Measurements from ENCODE around the gene ALPP. TPM values are rescaled to one million over a fixed set of nuclear protein-coding genes. Genes with fewer than 3 reads are reported as not detected.

The ALPP gene
- polyA plus RNA-seq, 1 of the 3 experiments (the other 2 are of a cell fraction) = not detected

DNA sequence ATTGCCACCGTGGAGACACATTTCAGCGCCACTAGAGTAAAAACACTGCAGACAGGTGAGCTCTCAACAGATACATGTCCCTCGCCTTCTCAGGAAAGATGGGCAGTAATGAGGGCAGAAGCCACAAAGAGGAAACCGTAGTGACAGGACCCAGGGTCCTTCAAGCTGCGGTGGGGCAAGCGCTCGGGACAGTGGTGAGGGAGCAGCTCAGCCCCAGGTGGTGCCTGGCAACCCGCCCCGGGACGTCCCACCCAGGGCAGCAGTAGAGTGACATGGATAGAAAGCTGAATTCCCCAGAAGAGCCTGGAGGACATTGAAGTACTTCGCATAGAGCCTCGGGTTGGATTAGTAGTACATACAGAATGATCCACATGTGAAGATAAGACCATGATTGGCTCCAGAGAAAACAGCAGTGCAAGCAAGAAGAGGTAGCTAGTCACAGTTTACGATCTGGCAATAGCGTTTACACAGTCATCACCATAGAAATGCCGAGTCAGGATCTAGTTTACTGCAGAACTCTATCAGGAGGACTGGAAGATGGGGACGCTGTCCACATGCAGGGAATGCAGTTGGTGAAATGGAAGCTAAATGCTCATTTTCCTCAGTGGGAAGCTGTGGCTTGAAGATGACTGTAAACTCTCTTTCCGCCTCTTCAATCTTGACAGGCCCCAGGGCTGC, 37.4 kb upstream of the ALPP start:
- H3K9ac ChIP-seq = no peak overlapping the region
- no peaks in the 10 kb centered on the region for H3K9me3 ChIP-seq
- H3K4me2 ChIP-seq = no peak overlapping the region
- H3K27me3 ChIP-seq (ENCODE audit: insufficient read depth) = no peaks in the 10 kb centered on the region
- H3K27ac ChIP-seq (ENCODE audit: low read depth in 2 of 2, low read length in 1 of 2) = no peak overlapping the region
- CTCF ChIA-PET = interaction anchor here (1.1 to 1.8 kb wide), 5 partner anchors 11 to 436 kb away, joined by 3 to 8 read pairs (median 4); no protein-coding TSS in a partner anchor
- H4K20me1 ChIP-seq (ENCODE audit: insufficient read depth) = no peaks in the 10 kb centered on the region
- no peaks in the 10 kb centered on the region for H3K4me1 ChIP-seq (ENCODE audit: control insufficient read depth in 1 of 2, insufficient read depth in 2 of 2, low read depth in 1 of 2, low read length in 1 of 2)
- no peaks in the 10 kb centered on the region for H3K9me2 ChIP-seq
- no peak for DNase-seq
- no peaks in the 10 kb centered on the region for H3K79me2 ChIP-seq (ENCODE audit: insufficient read depth)
- H2AFZ ChIP-seq (ENCODE audit: low read depth) = no peak overlapping the region
- no peaks in the 10 kb centered on the region for H3F3A ChIP-seq (replicated peaks; ENCODE audit: insufficient read depth)
- WGBS (ENCODE audit: low lambda C conversion rate) = 94% methylated on average over 17 of the region's 17 CpGs
- TF ChIP-seq FOXM1 (IDR thresholded peaks at IDR 0.05; ENCODE audit: low read depth) (no peak), TAF1 (IDR thresholded peaks at IDR 0.05; ENCODE audit: borderline replicate concordance, low read depth, low read length) (no peak), JUND (IDR thresholded peaks at IDR 0.05) (no peak), EZH2phosphoT487 (IDR thresholded peaks at IDR 0.05; ENCODE audit: borderline replicate concordance, low read depth) (no peak), RAD21 (IDR thresholded peaks at IDR 0.05; ENCODE audit: low read length) (no peak), FOSL2 (IDR thresholded peaks at IDR 0.05; ENCODE audit: borderline replicate concordance, low read depth) (no peak), EP300 (IDR thresholded peaks at IDR 0.05; ENCODE audit: borderline replicate concordance in 1 of 2, low read depth in 1 of 2, low read length in 1 of 2) (no peak), YY1 (IDR thresholded peaks at IDR 0.05; ENCODE audit: low read depth) (no peak), SMC3 (IDR thresholded peaks at IDR 0.05; ENCODE audit: low read depth, low read length) (no peak), ELF1 (IDR thresholded peaks at IDR 0.05) (no peak), MXI1 (IDR thresholded peaks at IDR 0.05; ENCODE audit: low read depth, low read length) (no peak)
- TF ChIP-seq, protein P1, sequence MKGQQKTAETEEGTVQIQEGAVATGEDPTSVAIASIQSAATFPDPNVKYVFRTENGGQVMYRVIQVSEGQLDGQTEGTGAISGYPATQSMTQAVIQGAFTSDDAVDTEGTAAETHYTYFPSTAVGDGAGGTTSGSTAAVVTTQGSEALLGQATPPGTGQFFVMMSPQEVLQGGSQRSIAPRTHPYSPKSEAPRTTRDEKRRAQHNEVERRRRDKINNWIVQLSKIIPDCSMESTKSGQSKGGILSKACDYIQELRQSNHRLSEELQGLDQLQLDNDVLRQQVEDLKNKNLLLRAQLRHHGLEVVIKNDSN (IDR thresholded peaks at IDR 0.05; ENCODE audit: borderline replicate concordance, low read depth) = no peak
- TF ChIP-seq, protein P2, sequence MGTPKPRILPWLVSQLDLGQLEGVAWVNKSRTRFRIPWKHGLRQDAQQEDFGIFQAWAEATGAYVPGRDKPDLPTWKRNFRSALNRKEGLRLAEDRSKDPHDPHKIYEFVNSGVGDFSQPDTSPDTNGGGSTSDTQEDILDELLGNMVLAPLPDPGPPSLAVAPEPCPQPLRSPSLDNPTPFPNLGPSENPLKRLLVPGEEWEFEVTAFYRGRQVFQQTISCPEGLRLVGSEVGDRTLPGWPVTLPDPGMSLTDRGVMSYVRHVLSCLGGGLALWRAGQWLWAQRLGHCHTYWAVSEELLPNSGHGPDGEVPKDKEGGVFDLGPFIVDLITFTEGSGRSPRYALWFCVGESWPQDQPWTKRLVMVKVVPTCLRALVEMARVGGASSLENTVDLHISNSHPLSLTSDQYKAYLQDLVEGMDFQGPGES (IDR thresholded peaks at IDR 0.05; ENCODE audit: low read depth, low read length) = no peak
- TF ChIP-seq, protein P3, sequence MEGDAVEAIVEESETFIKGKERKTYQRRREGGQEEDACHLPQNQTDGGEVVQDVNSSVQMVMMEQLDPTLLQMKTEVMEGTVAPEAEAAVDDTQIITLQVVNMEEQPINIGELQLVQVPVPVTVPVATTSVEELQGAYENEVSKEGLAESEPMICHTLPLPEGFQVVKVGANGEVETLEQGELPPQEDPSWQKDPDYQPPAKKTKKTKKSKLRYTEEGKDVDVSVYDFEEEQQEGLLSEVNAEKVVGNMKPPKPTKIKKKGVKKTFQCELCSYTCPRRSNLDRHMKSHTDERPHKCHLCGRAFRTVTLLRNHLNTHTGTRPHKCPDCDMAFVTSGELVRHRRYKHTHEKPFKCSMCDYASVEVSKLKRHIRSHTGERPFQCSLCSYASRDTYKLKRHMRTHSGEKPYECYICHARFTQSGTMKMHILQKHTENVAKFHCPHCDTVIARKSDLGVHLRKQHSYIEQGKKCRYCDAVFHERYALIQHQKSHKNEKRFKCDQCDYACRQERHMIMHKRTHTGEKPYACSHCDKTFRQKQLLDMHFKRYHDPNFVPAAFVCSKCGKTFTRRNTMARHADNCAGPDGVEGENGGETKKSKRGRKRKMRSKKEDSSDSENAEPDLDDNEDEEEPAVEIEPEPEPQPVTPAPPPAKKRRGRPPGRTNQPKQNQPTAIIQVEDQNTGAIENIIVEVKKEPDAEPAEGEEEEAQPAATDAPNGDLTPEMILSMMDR (IDR thresholded peaks at IDR 0.05) = no peak
- TF ChIP-seq, protein P4, sequence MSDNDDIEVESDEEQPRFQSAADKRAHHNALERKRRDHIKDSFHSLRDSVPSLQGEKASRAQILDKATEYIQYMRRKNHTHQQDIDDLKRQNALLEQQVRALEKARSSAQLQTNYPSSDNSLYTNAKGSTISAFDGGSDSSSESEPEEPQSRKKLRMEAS (IDR thresholded peaks at IDR 0.05; ENCODE audit: low read depth) = no peak
- no peak overlapping the region for H3K4me3 ChIP-seq (ENCODE audit: low read depth in 2 of 2, low read length in 1 of 2)
- POLR2A ChIA-PET = no interaction called here
- peaks cover 0 to 2% of the 10 kb centered on the region in 2 experiments for H3K36me3 ChIP-seq (replicated peaks in 1 of 2; ENCODE audit: control insufficient read depth in 1 of 2, insufficient read depth in 2 of 2, low read length in 1 of 2)
